Measurements from ENCODE around the gene CARD9. TPM values are rescaled to one million over a fixed set of nuclear protein-coding genes. Genes with fewer than 3 reads are reported as not detected.

Gene CARD9
- polyA plus RNA-seq, 1 of the 3 experiments (the other 2 are of a cell fraction) = 1.1 TPM

DNA sequence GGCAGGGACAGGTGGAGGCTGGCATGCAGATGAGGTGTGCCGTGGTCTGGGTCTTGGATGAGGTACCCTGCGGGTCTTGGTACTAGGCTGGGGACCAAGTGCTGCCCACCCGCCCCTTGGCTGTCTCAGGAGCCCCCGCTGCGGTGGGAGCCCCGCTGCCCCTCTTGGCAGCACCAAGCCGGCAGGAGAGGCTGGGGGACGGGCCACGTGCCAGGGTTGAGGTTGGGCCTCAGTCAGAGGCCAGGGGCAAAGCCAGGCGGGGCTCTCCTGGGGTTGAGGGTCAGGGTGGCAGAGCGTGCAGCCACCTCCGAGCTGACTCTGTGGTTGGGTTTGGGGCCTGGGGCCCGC, 2.0 kb downstream of the CARD9 start:
- no peak overlapping the region for H3K4me3 ChIP-seq (ENCODE audit: low read depth in 2 of 2, low read length in 1 of 2)
- H3K4me2 ChIP-seq = no peak overlapping the region
- H3F3A ChIP-seq (replicated peaks; ENCODE audit: insufficient read depth) = no peaks in the 10 kb centered on the region
- POLR2A ChIA-PET = interaction anchor here (3.7 kb wide), 1 partner anchor 9 kb away, joined by 36 read pairs; the partner anchor contains the start of gene DNLZ
- no CpG with 5 or more reads among the region's 13 CpGs for WGBS (ENCODE audit: low lambda C conversion rate)
- no peak overlapping the region for H2AFZ ChIP-seq (ENCODE audit: low read depth)
- no peaks in the 10 kb centered on the region for H3K27me3 ChIP-seq (ENCODE audit: insufficient read depth)
- no peak for TF ChIP-seq ELF1 (IDR thresholded peaks at IDR 0.05)
- TF ChIP-seq, protein P1, sequence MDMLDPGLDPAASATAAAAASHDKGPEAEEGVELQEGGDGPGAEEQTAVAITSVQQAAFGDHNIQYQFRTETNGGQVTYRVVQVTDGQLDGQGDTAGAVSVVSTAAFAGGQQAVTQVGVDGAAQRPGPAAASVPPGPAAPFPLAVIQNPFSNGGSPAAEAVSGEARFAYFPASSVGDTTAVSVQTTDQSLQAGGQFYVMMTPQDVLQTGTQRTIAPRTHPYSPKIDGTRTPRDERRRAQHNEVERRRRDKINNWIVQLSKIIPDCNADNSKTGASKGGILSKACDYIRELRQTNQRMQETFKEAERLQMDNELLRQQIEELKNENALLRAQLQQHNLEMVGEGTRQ (IDR thresholded peaks at IDR 0.05; ENCODE audit: borderline replicate concordance, low read depth, low read length) = no peak
- TF ChIP-seq RXRA (IDR thresholded peaks at IDR 0.05; ENCODE audit: borderline replicate concordance, low read depth) = no peak
- TF ChIP-seq YY1 (IDR thresholded peaks at IDR 0.05; ENCODE audit: low read depth) = no peak
- no peak for TF ChIP-seq GABPA (IDR thresholded peaks at IDR 0.05; ENCODE audit: low read depth)
- TF ChIP-seq TEAD4 (IDR thresholded peaks at IDR 0.05; ENCODE audit: borderline replicate concordance, insufficient read depth) = no peak
- TF ChIP-seq RAD21 (IDR thresholded peaks at IDR 0.05; ENCODE audit: low read length) = no peak
- TF ChIP-seq, protein P2, sequence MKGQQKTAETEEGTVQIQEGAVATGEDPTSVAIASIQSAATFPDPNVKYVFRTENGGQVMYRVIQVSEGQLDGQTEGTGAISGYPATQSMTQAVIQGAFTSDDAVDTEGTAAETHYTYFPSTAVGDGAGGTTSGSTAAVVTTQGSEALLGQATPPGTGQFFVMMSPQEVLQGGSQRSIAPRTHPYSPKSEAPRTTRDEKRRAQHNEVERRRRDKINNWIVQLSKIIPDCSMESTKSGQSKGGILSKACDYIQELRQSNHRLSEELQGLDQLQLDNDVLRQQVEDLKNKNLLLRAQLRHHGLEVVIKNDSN (IDR thresholded peaks at IDR 0.05; ENCODE audit: borderline replicate concordance, low read depth) = no peak
- no peak for TF ChIP-seq SMC3 (IDR thresholded peaks at IDR 0.05; ENCODE audit: low read depth, low read length)
- no peak for TF ChIP-seq JUND (IDR thresholded peaks at IDR 0.05)
- no peak for TF ChIP-seq TCF12 (IDR thresholded peaks at IDR 0.05)
- TF ChIP-seq RCOR1 (IDR thresholded peaks at IDR 0.05; ENCODE audit: low read length) = no peak
- TF ChIP-seq, protein P3, sequence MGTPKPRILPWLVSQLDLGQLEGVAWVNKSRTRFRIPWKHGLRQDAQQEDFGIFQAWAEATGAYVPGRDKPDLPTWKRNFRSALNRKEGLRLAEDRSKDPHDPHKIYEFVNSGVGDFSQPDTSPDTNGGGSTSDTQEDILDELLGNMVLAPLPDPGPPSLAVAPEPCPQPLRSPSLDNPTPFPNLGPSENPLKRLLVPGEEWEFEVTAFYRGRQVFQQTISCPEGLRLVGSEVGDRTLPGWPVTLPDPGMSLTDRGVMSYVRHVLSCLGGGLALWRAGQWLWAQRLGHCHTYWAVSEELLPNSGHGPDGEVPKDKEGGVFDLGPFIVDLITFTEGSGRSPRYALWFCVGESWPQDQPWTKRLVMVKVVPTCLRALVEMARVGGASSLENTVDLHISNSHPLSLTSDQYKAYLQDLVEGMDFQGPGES (IDR thresholded peaks at IDR 0.05; ENCODE audit: low read depth, low read length) = no peak
- TF ChIP-seq, protein P4, sequence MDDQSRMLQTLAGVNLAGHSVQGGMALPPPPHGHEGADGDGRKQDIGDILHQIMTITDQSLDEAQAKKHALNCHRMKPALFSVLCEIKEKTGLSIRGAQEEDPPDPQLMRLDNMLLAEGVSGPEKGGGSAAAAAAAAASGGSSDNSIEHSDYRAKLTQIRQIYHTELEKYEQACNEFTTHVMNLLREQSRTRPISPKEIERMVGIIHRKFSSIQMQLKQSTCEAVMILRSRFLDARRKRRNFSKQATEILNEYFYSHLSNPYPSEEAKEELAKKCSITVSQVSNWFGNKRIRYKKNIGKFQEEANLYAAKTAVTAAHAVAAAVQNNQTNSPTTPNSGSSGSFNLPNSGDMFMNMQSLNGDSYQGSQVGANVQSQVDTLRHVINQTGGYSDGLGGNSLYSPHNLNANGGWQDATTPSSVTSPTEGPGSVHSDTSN (IDR thresholded peaks at IDR 0.05) = no peak
- TF ChIP-seq FOSL2 (IDR thresholded peaks at IDR 0.05; ENCODE audit: borderline replicate concordance, low read depth) = no peak
- TF ChIP-seq, protein P5, sequence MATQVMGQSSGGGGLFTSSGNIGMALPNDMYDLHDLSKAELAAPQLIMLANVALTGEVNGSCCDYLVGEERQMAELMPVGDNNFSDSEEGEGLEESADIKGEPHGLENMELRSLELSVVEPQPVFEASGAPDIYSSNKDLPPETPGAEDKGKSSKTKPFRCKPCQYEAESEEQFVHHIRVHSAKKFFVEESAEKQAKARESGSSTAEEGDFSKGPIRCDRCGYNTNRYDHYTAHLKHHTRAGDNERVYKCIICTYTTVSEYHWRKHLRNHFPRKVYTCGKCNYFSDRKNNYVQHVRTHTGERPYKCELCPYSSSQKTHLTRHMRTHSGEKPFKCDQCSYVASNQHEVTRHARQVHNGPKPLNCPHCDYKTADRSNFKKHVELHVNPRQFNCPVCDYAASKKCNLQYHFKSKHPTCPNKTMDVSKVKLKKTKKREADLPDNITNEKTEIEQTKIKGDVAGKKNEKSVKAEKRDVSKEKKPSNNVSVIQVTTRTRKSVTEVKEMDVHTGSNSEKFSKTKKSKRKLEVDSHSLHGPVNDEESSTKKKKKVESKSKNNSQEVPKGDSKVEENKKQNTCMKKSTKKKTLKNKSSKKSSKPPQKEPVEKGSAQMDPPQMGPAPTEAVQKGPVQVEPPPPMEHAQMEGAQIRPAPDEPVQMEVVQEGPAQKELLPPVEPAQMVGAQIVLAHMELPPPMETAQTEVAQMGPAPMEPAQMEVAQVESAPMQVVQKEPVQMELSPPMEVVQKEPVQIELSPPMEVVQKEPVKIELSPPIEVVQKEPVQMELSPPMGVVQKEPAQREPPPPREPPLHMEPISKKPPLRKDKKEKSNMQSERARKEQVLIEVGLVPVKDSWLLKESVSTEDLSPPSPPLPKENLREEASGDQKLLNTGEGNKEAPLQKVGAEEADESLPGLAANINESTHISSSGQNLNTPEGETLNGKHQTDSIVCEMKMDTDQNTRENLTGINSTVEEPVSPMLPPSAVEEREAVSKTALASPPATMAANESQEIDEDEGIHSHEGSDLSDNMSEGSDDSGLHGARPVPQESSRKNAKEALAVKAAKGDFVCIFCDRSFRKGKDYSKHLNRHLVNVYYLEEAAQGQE (IDR thresholded peaks at IDR 0.05; ENCODE audit: low read depth, low read length) = no peak
- no peak for TF ChIP-seq MXI1 (IDR thresholded peaks at IDR 0.05; ENCODE audit: low read depth, low read length)
- TF ChIP-seq EZH2phosphoT487 (IDR thresholded peaks at IDR 0.05; ENCODE audit: borderline replicate concordance, low read depth) = no peak
- no peak for TF ChIP-seq TAF1 (IDR thresholded peaks at IDR 0.05; ENCODE audit: borderline replicate concordance, low read depth, low read length)
- TF ChIP-seq, protein P6, sequence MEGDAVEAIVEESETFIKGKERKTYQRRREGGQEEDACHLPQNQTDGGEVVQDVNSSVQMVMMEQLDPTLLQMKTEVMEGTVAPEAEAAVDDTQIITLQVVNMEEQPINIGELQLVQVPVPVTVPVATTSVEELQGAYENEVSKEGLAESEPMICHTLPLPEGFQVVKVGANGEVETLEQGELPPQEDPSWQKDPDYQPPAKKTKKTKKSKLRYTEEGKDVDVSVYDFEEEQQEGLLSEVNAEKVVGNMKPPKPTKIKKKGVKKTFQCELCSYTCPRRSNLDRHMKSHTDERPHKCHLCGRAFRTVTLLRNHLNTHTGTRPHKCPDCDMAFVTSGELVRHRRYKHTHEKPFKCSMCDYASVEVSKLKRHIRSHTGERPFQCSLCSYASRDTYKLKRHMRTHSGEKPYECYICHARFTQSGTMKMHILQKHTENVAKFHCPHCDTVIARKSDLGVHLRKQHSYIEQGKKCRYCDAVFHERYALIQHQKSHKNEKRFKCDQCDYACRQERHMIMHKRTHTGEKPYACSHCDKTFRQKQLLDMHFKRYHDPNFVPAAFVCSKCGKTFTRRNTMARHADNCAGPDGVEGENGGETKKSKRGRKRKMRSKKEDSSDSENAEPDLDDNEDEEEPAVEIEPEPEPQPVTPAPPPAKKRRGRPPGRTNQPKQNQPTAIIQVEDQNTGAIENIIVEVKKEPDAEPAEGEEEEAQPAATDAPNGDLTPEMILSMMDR (IDR thresholded peaks at IDR 0.05) = no peak
- H3K36me3 ChIP-seq (replicated peaks in 1 of 2; ENCODE audit: control insufficient read depth in 1 of 2, insufficient read depth in 2 of 2, low read length in 1 of 2) = peaks cover 0 to 15% of the 10 kb centered on the region in 2 experiments
- H3K9me3 ChIP-seq = no peaks in the 10 kb centered on the region
- no peaks in the 10 kb centered on the region for H4K20me1 ChIP-seq (ENCODE audit: insufficient read depth)
- CTCF ChIA-PET = interaction anchor here (1.0 to 5.5 kb wide), 7 partner anchors 8 to 58 kb away, joined by 3 to 65 read pairs (median 7); partner anchors contain the start of genes DNLZ and GPSM1
- no peaks in the 10 kb centered on the region for H3K79me2 ChIP-seq (ENCODE audit: insufficient read depth)
- H3K9me2 ChIP-seq = no peaks in the 10 kb centered on the region
- no peak overlapping the region for H3K9ac ChIP-seq
- DNase-seq = no peak
- H3K4me1 ChIP-seq (ENCODE audit: control insufficient read depth in 1 of 2, insufficient read depth in 2 of 2, low read depth in 1 of 2, low read length in 1 of 2) = peaks cover 0 to 43% of the 10 kb centered on the region in 2 experiments; a peak in 1 of 4 replicates
- H3K27ac ChIP-seq (ENCODE audit: low read depth in 2 of 2, low read length in 1 of 2) = no peak overlapping the region; a peak in 1 of 4 replicates

All from SK-N-SH (cell line).